ENCODE measurements around the gene SPO11. TPM values are rescaled to one million over a fixed set of nuclear protein-coding genes. Genes with fewer than 3 reads are reported as not detected.

The SPO11 gene
- total RNA-seq, 1 experiment from 2014 or later, result not detected

- Mint-ChIP-seq H3K27me3 (ENCODE audit: insufficient read depth, unreplicated experiment) (no peaks in the 10 kb centered on the region), H3K27ac (ENCODE audit: low read depth, unreplicated experiment) (no peak overlapping the region)
- no TSS peak for BruUV-seq (replicated peaks)
Measured at GRCh38 chr20:57317316-57317788, 12.3 kb upstream of the SPO11 start.

GRCh38 chr20:57317789-57318371 is 11.7 kb upstream of the SPO11 start:
- CTCF ChIA-PET, result interaction anchor here (1.8 to 2.4 kb wide), 2 partner anchors 14 to 228 kb away, joined by 5 to 6 read pairs; no protein-coding TSS in a partner anchor
- no TSS peak for BruUV-seq (replicated peaks)
- Mint-ChIP-seq H3K36me3 (ENCODE audit: insufficient read depth, unreplicated experiment) (no peaks in the 10 kb centered on the region), H3K27ac (ENCODE audit: low read depth, unreplicated experiment) (no peak overlapping the region), H3K9me3 (ENCODE audit: unreplicated experiment) (no peaks in the 10 kb centered on the region), H3K27me3 (ENCODE audit: insufficient read depth, unreplicated experiment) (no peaks in the 10 kb centered on the region), H3K4me1 (ENCODE audit: insufficient read depth, unreplicated experiment) (peaks cover 10% of the 10 kb centered on the region), H3K4me3 (ENCODE audit: unreplicated experiment) (no peak overlapping the region)
- no peak for TF ChIP-seq CTCF (IDR thresholded peaks at IDR 0.05; ENCODE audit: unreplicated experiment)
- POLR2A ChIA-PET, result interaction anchor here (0.7 to 1.7 kb wide), 3 partner anchors 12 to 123 kb away, joined by 3 read pairs; no protein-coding TSS in a partner anchor
- DNase-seq (ENCODE audit: unreplicated experiment), result no peak
- intact Hi-C loops (cut with micrococcal nuclease), result no loop called here

More at GRCh38 chr20:57317316-57317788, 12.3 kb upstream of the SPO11 start:
- no peaks in the 10 kb centered on the region for H3K36me3 Mint-ChIP-seq (ENCODE audit: insufficient read depth, unreplicated experiment)
- H3K4me1 Mint-ChIP-seq (ENCODE audit: insufficient read depth, unreplicated experiment), result peaks cover 5% of the 10 kb centered on the region
- no peak for DNase-seq (ENCODE audit: unreplicated experiment)
- H3K4me3 Mint-ChIP-seq (ENCODE audit: unreplicated experiment), result no peak overlapping the region
- TF ChIP-seq CTCF (IDR thresholded peaks at IDR 0.05; ENCODE audit: unreplicated experiment), result no peak
- H3K9me3 Mint-ChIP-seq (ENCODE audit: unreplicated experiment), result no peaks in the 10 kb centered on the region
- POLR2A ChIA-PET, result interaction anchor here (0.7 kb wide), 1 partner anchor 11 kb away, joined by 3 read pairs; no protein-coding TSS in a partner anchor
- CTCF ChIA-PET, result interaction anchor here (0.6 to 2.4 kb wide), 4 partner anchors 15 to 227 kb away, joined by 3 to 6 read pairs (median 4); no protein-coding TSS in a partner anchor
- intact Hi-C loops (cut with micrococcal nuclease), result no loop called here

GRCh38 chr20:57319584-57319983 is 10.0 kb upstream of the SPO11 start:
- Mint-ChIP-seq H3K27me3 (ENCODE audit: insufficient read depth, unreplicated experiment) (no peaks in the 10 kb centered on the region), H3K9me3 (ENCODE audit: unreplicated experiment) (no peaks in the 10 kb centered on the region), H3K4me3 (ENCODE audit: unreplicated experiment) (no peak overlapping the region), H3K4me1 (ENCODE audit: insufficient read depth, unreplicated experiment) (peaks cover 13% of the 10 kb centered on the region), H3K27ac (ENCODE audit: low read depth, unreplicated experiment) (no peak overlapping the region), H3K36me3 (ENCODE audit: insufficient read depth, unreplicated experiment) (no peaks in the 10 kb centered on the region)
- ChIA-PET CTCF (interaction anchor here (0.6 kb wide), 1 partner anchor 227 kb away, joined by 3 read pairs; no protein-coding TSS in a partner anchor), POLR2A (no interaction called here)
- DNase-seq (ENCODE audit: unreplicated experiment), result no peak
- intact Hi-C loops (cut with micrococcal nuclease), result no loop called here
- no peak for TF ChIP-seq CTCF (IDR thresholded peaks at IDR 0.05; ENCODE audit: unreplicated experiment)
- BruUV-seq (replicated peaks), result no TSS peak

GRCh38 chr20:57320358-57320757 is 9.2 kb upstream of the SPO11 start:
- ChIA-PET CTCF (interaction anchor here (0.8 kb wide), 1 partner anchor 26 kb away, joined by 3 read pairs; no protein-coding TSS in a partner anchor), POLR2A (no interaction called here)
- Mint-ChIP-seq H3K36me3 (ENCODE audit: insufficient read depth, unreplicated experiment) (no peaks in the 10 kb centered on the region), H3K4me3 (ENCODE audit: unreplicated experiment) (no peak overlapping the region), H3K9me3 (ENCODE audit: unreplicated experiment) (no peaks in the 10 kb centered on the region), H3K4me1 (ENCODE audit: insufficient read depth, unreplicated experiment) (peaks cover 13% of the 10 kb centered on the region), H3K27me3 (ENCODE audit: insufficient read depth, unreplicated experiment) (no peaks in the 10 kb centered on the region), H3K27ac (ENCODE audit: low read depth, unreplicated experiment) (no peak overlapping the region)
- TF ChIP-seq CTCF (IDR thresholded peaks at IDR 0.05; ENCODE audit: unreplicated experiment), result no peak
- intact Hi-C loops (cut with micrococcal nuclease), result no loop called here
- DNase-seq (ENCODE audit: unreplicated experiment), result no peak
- no TSS peak for BruUV-seq (replicated peaks)
